GM12874 (cell line): ENCODE measurements around the gene TBX10.
A peak's percentile ranks its signal among the peaks of the same experiment; 100 is the strongest.

Experiments used
- CTCF ChIP-seq: IDR thresholded peaks from 2 replicates; pipeline ENCODE4 v1.5.1; 2011; ENCODE audit warnings: low read depth, mild to moderate bottlenecking, control low read depth, low read length, moderate library complexity; ENCODE audit not compliant: insufficient read depth

TBX10 gene

GRCh38 chr11:67608486-67608885 lies 31.1 kb downstream of the TBX10 start:
- TF ChIP-seq CTCF = no peak

- no peak for TF ChIP-seq CTCF
These were observed 32.1 kb downstream of the TBX10 start for GRCh38 chr11:67607507-67607906.

- TF ChIP-seq CTCF = peak; percentile 83
These were observed 32.9 kb downstream of the TBX10 start, which contains the start of gene NDUFV1 for GRCh38 chr11:67606492-67607295. Gene NDUFV1, plus strand, starts transcription at chr11:67606936. Its CDS starts 69 bp downstream, at chr11:67607005.

- no peak for TF ChIP-seq CTCF
These were observed 33.5 kb downstream of the TBX10 start for GRCh38 chr11:67606093-67606491.

- no peak for TF ChIP-seq CTCF
These were observed 34.1 kb downstream of the TBX10 start for GRCh38 chr11:67605231-67606011.

- TF ChIP-seq CTCF = no peak
These were observed 34.7 kb downstream of the TBX10 start for GRCh38 chr11:67604815-67605214.

- no peak for TF ChIP-seq CTCF
These were observed 38.5 kb downstream of the TBX10 start for GRCh38 chr11:67601098-67601497.
